ENCODE results near the gene FBLN1.

GRCh38 chr22:45599836-45600577 lies 97.3 kb downstream of the FBLN1 start:
- TF ChIP-seq CTCF (IDR thresholded peaks at IDR 0.05) (no peak), POLR2A (IDR thresholded peaks at IDR 0.05) (no peak)
